Adipose tissue (tissue), 3 donors: Measurements from ENCODE around the gene STAG3. TPM values are rescaled to one million over a fixed set of nuclear protein-coding genes. Genes with fewer than 3 reads are reported as not detected.
"Not testable (repeated sequence)": the region's sequence is repeated elsewhere in the genome, so short reads cannot be mapped to it uniquely, and the experiment has no call there.

Experiments
- H3K27ac ChIP-seq: one replicate; pipeline ENCODE4 v1.5.1; 2013; ENCODE audit warnings: low read depth, low read length
- WGBS, 3 donors: extraction: QIAGEN DNeasy Blood & Tissue Kit; methylation state at CpG; one replicate each; pipeline ENCODE4 v1.1.7; 2013; 5-methylcytosine and 5-hydroxymethylcytosine counted together
- polyA plus RNA-seq, 3 donors: library from polyadenylated mRNA; stranded (reverse); fragments of 200-250 nt; gene quantifications; one replicate each; pipeline ENCODE4 v1.2.3, GENCODE V29; 2013
- donor health status: healthy with polysubstance abuse.
- donor health status: Bipolar disorder and iron deficiency.
- donor health status: healthy.

Gene STAG3, protein sequence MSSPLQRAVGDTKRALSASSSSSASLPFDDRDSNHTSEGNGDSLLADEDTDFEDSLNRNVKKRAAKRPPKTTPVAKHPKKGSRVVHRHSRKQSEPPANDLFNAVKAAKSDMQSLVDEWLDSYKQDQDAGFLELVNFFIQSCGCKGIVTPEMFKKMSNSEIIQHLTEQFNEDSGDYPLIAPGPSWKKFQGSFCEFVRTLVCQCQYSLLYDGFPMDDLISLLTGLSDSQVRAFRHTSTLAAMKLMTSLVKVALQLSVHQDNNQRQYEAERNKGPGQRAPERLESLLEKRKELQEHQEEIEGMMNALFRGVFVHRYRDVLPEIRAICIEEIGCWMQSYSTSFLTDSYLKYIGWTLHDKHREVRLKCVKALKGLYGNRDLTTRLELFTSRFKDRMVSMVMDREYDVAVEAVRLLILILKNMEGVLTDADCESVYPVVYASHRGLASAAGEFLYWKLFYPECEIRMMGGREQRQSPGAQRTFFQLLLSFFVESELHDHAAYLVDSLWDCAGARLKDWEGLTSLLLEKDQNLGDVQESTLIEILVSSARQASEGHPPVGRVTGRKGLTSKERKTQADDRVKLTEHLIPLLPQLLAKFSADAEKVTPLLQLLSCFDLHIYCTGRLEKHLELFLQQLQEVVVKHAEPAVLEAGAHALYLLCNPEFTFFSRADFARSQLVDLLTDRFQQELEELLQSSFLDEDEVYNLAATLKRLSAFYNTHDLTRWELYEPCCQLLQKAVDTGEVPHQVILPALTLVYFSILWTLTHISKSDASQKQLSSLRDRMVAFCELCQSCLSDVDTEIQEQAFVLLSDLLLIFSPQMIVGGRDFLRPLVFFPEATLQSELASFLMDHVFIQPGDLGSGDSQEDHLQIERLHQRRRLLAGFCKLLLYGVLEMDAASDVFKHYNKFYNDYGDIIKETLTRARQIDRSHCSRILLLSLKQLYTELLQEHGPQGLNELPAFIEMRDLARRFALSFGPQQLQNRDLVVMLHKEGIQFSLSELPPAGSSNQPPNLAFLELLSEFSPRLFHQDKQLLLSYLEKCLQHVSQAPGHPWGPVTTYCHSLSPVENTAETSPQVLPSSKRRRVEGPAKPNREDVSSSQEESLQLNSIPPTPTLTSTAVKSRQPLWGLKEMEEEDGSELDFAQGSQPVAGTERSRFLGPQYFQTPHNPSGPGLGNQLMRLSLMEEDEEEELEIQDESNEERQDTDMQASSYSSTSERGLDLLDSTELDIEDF
- under 1 TPM in 2 of 3 donors, not detected in 1; 0.52 to 0.99 TPM for polyA plus RNA-seq

GRCh38 chr7:100177045-100178001, at the start of gene STAG3, which contains the start of gene GPC2:
TSS of gene STAG3 (plus strand) at chr7:100177918. CDS start at chr7:100180557, 2,639 bp downstream.
TSS of gene GPC2 (minus strand) at chr7:100177381. CDS start at chr7:100177199, 182 bp downstream.
- WGBS, 3 donors, result 1 to 4% (median 3%) methylated on average over 76 to 78 of the region's 78 CpGs
- H3K27ac ChIP-seq, result no peak within 1 kb of the TSS

- H3K27ac ChIP-seq, result no peak overlapping the region
- 38 to 78% (median 55%) methylated on average over 1 of the region's 1 CpG for WGBS, 3 donors
Observed at GRCh38 chr7:100128637-100128963, 49.1 kb upstream of the STAG3 start.

- not testable (repeated sequence) for H3K27ac ChIP-seq
Observed at GRCh38 chr7:100130220-100130607, 47.5 kb upstream of the STAG3 start.

DNA sequence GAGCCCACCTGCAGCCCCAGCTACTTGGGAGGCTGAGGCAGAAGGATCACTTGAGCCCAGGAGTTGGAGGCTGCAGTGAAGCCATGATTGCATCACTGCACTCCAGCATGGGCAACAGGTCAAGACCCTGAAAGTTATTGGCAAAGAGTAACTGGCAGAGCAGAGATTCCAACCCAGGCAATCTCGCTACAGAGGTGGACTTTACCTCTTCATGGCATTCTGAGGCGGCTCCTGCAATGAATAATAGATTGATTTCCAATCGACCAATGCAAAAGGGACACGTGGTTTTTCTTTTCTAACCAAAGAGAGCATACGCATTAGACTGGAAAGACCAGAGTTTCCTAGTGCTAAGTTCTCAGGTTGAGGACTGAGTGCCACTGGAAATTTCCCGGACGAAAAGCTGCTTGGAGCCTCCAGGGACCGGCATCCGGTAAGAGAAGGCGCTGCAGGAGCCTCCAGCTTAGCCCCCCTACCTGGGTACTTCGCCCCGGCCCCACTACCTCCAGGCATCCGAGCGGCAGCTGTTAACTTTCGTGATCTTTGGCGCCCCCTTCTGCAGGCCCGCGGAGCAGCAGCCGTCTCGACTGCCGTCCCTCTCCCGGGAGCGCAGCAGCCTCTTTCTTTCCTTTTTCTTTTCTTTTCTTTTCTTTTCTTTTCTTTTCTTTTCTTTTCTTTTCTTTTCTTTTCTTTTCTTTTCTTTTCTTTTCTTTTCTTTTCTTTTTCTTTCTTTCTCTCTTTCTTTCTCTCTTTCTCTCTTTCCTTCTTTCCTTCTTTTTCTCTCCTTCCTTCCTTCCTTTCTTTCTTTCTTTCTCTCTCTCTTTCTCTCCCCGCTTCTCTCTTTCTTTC, 46.9 kb upstream of the STAG3 start:
- 6 to 12% (median 12%) methylated on average over 24 of the region's 24 CpGs for WGBS, 3 donors
- no peak overlapping the region for H3K27ac ChIP-seq

More at GRCh38 chr7:100130220-100130607, 47.5 kb upstream of the STAG3 start:
- 94 to 100% (median 95%) methylated on average over 1 of the region's 1 CpG for WGBS, 3 donors

DNA sequence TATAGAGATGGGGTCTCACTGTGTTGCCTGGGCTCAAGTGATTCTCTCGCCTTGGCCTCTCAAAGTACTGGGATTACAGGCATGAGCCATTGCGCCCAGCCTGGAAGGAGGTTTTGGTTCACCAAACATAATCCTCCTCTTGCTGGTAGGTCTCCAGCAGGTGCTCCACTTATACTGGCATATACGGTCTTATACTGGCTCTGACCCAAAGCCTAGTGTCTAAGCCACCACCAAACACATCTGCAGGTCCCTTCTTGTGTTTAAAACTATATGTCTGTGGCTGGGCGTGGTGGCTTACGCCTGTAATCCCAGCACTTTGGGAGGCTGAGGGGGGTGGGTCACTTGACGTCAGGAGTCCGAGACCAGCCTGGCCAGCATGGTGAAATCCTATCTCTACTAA, 45.6 kb upstream of the STAG3 start:
- no peak overlapping the region for H3K27ac ChIP-seq
- 59 to 66% (median 65%) methylated on average over 7 of the region's 7 CpGs for WGBS, 3 donors

GRCh38 chr7:100132697-100133151, 45.0 kb upstream of the STAG3 start:
- 19 to 29% (median 24%) methylated on average over 3 of the region's 3 CpGs for WGBS, 3 donors
- H3K27ac ChIP-seq, result no peak overlapping the region

DNA sequence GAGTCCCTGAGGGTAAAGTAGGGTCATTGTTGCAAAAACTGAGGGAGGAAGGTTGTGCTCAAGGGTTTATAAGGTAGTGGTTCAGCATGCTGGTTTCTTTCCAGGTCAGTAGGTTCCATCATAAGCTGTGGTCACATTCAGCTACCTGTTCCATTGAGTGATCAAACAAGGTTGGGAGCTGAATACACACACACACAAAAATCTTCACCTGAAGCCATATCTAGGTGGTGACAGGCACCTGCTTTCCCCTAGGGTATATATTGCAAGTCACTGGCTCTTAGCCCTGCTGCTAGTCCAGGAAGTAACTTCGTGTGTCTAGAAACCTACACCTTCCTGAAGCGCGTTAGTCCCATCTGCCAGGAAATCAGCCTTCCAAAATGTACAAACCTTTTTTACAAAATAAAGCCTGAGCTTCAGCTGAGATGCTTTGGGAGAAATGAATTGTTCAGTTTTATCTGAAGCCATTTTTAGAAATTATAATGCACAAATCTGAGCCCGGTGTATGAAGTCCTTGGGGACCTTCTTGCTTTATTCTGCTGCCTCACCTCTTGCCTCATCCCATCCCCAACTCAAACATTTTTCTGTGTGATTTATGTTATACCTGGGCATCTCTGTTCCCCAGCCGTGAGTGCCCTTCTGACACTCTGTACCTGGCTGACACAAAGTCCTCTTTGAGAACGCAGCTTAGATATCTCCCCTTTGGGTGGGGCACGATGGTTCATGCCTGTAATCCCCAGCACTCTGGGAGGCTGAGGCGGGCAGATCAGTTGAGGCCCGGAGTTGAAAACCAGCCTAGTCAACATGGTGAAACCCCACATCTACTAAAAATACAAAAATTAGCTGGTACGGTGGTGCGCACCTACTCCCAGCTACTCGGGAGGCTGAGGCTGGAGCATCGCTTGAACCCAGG, 39.6 kb upstream of the STAG3 start:
- WGBS, 3 donors, result 69 to 79% (median 74%) methylated on average over 13 of the region's 13 CpGs
- H3K27ac ChIP-seq, result no peak overlapping the region

DNA sequence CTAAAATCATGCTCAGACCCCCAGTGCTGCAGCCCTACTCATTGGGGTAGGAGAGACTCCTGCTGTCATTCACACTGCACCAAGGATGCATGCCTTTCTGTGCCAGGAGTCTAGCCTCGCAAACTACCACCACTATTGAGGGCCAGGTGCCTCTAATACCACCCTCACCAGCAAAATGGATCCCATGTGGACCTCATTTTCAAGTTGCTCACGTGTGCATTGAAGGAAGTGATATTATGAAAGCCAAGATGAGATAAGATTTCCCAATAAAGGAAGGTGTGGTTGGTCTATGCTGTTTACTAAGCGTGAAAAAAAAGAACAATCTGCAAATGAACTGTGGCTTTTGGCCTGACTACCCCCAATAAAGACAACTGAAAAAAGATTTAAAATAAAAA, 36.2 kb upstream of the STAG3 start:
- WGBS, 3 donors, result 47 to 71% (median 48%) methylated on average over 3 of the region's 3 CpGs
- H3K27ac ChIP-seq, result no peak overlapping the region

- 95 to 96% (median 96%) methylated on average over 3 of the region's 3 CpGs for WGBS, 3 donors
Observed at GRCh38 chr7:100142461-100142860, 35.3 kb upstream of the STAG3 start.

DNA sequence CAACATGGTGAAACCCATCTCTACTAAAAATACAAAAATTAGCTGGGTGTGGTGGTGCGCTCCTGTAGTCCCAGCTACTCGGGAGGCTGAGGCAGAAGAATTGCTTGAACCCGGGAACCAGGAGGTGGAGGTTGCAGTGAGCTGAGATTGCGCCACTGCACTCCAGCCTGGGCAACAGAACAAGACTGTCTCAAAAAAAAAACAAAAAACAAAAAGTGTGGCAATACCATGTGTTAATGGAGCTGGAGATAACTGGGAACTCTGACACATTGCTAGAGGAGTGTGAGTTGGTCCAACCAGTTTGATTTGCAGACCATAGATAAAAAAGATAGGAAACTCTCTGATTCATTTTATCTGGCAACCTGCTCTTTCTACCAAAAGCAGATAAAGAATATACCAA, 31.4 kb upstream of the STAG3 start:
- H3K27ac ChIP-seq, result not testable (repeated sequence)
- WGBS, 3 donors, result 70 to 80% (median 70%) methylated on average over 4 of the region's 4 CpGs

More at GRCh38 chr7:100142461-100142860, 35.3 kb upstream of the STAG3 start:
- H3K27ac ChIP-seq, result no peak overlapping the region

- WGBS, 3 donors, result 96 to 97% (median 97%) methylated on average over 2 of the region's 2 CpGs
- H3K27ac ChIP-seq, result no peak overlapping the region
Observed at GRCh38 chr7:100147278-100147677, 30.4 kb upstream of the STAG3 start.

DNA sequence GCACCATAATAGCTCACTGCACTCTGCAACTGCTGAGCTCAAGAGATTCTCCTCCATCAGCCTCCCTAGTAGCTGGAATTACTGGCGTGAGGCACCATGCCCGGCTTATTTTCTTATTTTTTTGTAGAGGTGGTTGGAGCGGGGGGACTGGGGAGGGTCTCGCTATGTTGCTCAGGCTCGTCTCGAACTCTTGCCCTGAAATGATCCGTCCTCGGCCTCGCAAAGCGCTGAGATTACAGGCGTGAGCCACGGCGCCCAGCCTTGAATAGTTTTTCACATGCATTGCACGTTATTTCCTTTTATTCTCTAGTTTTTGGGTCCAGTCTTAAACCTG, 29.5 kb upstream of the STAG3 start:
- no peak overlapping the region for H3K27ac ChIP-seq
- 9 to 17% (median 9%) methylated on average over 14 of the region's 14 CpGs for WGBS, 3 donors

DNA sequence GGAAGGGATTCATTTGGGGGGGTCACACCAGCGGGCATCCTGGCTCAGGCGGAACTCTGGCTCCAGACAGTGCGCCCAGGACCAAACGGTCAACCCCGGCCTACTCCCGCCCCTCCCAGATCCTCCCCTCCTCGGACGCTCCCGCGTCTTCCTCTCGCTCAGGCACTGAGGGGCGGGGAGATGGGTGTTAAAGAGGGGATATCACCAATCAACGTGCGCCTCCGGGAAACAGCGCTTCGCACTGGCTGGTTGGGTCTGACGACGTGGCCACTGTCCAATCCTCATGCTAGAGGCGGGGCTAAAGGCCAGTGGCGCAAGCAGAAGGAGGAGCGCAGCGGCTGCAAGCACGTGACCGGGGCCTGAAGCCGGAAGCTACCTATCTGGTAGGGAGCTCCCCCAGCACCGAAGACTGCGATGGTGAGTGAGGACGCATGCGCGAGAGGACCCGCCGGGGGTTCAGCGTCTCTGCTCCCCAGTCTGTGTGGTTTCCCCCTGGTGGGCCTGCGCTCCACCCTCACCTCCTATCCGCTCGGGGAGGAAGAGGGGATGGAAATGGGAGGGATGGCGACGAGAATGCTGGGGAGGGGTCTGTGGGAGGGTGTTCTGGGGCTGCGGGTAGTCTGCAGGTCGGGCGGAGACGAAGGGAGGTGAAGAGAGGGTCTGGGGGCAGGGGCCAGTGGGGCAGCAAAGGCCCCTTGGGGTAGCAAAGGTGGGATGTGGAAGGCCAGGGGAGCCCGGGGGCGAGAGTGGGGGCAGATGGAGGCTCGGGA, 29.0 kb upstream of the STAG3 start, which contains the start of gene LAMTOR4:
TSS of gene LAMTOR4 (plus strand) at position 360 of the 770 bp plus-strand sequence. CDS start at position 415, 55 bp downstream.
- WGBS, 3 donors, result 0% methylated on average over 45 to 46 of the region's 46 CpGs
- H3K27ac ChIP-seq, result no peak within 1 kb of the TSS

DNA sequence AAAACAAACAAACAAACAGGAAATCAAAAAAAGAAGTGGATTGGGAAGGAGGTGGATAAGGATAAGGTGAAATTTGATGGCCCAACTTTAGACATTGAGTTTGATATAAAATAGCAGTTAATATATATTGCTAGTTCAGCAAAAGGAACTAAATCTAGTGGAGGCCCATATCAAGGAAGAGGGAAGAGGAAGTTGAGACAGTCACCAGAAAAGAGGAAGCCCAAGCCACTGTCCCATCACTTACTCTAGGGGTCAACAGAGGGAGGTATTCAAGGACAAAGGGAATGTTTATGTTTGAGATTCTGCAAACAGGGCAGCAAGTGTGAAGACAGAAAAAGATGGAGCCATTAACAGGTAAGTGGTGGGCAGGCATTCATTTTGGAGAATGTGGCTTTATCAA, 25.3 kb upstream of the STAG3 start:
- no peak overlapping the region for H3K27ac ChIP-seq
